ENCODE results near the gene LPXN. TPM values are rescaled to one million over a fixed set of nuclear protein-coding genes. Genes with fewer than 3 reads are reported as not detected.

Gene LPXN
- total RNA-seq, 2 donors from 2014 or later: 2.8 to 5.5 TPM

DNA sequence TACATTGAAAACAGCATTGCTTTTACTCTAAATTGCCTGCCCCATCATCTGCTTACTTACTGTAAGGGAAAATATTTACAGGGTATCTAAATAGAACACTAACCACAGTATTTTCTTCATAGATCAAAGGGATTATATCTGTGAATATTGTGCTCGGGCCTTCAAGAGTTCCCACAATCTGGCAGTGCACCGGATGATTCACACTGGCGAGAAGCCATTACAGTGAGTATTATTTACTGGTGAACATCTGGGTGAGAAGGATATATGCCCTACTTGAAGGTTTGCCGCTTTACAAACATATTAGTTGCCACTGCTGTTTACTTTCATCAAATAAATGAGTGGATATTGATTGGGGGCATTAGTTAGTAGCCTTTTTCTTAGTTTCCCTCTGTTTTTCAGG, 40.9 kb upstream of the LPXN start:
- no peaks in the 10 kb centered on the region for H3K9me3 ChIP-seq
- H3K27me3 ChIP-seq: no peaks in the 10 kb centered on the region
- TF ChIP-seq, protein P1, sequence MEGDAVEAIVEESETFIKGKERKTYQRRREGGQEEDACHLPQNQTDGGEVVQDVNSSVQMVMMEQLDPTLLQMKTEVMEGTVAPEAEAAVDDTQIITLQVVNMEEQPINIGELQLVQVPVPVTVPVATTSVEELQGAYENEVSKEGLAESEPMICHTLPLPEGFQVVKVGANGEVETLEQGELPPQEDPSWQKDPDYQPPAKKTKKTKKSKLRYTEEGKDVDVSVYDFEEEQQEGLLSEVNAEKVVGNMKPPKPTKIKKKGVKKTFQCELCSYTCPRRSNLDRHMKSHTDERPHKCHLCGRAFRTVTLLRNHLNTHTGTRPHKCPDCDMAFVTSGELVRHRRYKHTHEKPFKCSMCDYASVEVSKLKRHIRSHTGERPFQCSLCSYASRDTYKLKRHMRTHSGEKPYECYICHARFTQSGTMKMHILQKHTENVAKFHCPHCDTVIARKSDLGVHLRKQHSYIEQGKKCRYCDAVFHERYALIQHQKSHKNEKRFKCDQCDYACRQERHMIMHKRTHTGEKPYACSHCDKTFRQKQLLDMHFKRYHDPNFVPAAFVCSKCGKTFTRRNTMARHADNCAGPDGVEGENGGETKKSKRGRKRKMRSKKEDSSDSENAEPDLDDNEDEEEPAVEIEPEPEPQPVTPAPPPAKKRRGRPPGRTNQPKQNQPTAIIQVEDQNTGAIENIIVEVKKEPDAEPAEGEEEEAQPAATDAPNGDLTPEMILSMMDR (IDR thresholded peaks at IDR 0.05): no peak
- peak; percentile 66 for DNase-seq (ENCODE audit: low spot score)
- H3K4me1 ChIP-seq: peaks cover 0 to 32% of the 10 kb centered on the region in 2 donors
- peaks cover 79% of the 10 kb centered on the region for H3K36me3 ChIP-seq
- H3K4me3 ChIP-seq: no peak overlapping the region
- no peak overlapping the region for H3K27ac ChIP-seq

DNA sequence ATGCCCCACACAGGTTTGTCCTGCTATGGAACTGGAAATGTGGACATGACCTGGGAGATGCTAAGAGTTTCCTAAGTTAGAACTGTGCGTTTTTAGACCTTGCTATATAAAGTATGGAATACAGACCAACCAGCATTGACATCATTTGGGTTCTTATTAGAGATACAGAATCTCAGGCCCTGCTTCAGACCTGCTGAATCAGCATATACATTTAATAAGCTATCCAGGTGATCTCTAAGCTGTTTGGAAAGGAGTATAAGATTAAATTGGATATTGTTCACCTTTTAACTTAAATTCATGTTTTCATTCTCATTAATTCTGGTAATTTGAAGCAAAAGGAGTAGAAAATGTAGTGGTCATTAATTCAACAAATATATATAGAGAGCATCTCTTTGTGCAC, 39.9 kb upstream of the LPXN start:
- H3K27ac ChIP-seq: no peak overlapping the region
- H3K4me3 ChIP-seq: no peak overlapping the region
- no peaks in the 10 kb centered on the region for H3K27me3 ChIP-seq
- H3K4me1 ChIP-seq: peaks cover 0 to 32% of the 10 kb centered on the region in 2 donors
- H3K9me3 ChIP-seq: no peaks in the 10 kb centered on the region
- peaks cover 84% of the 10 kb centered on the region for H3K36me3 ChIP-seq
- no peak for DNase-seq (ENCODE audit: low spot score)
- TF ChIP-seq, protein P1 (IDR thresholded peaks at IDR 0.05): no peak

DNA sequence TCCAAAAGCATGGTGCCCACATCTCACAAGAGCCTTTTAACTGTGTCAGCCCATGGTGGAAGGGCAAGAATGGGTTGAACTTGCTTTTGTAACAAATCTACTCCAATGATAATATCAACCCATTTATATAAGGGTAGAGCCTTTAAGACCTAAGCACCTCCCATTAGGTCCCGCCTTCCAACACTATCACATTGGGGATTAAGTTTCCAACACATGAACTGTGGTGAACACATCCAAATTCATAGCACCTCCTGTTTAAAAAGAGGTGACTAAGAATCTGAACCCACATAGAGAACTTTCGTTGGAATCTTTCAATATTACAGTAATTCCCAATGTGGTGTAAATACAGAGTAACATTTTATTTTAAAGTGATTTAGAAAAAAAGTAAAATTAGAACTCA, 37.6 kb upstream of the LPXN start:
- peaks cover 0 to 25% of the 10 kb centered on the region in 2 donors for H3K4me1 ChIP-seq
- H3K27me3 ChIP-seq: no peaks in the 10 kb centered on the region
- TF ChIP-seq, protein P1 (IDR thresholded peaks at IDR 0.05): no peak
- H3K4me3 ChIP-seq: no peak overlapping the region
- DNase-seq (ENCODE audit: low spot score): no peak
- no peaks in the 10 kb centered on the region for H3K9me3 ChIP-seq
- no peak overlapping the region for H3K27ac ChIP-seq
- peaks cover 79% of the 10 kb centered on the region for H3K36me3 ChIP-seq

DNA sequence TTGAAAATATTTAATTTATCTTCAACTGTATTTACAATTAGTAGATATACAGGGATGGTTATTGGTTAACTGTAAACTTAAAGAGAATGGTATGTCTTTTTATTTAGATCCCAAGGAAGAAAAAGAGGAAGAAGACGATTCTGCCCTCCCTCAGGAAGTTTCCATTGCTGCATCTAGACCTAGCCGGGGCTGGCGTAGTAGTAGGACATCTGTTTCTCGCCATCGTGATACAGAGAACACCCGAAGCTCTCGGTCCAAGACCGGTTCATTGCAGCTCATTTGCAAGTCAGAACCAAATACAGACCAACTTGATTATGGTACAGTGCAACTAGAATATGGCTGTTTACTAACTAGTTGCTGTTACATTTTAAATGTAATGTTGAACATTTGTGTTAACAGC, 34.1 kb upstream of the LPXN start:
- Histone ChIP-seq H3K4me3 (no peak overlapping the region), H3K4me1 (peaks cover 0 to 8% of the 10 kb centered on the region in 2 donors), H3K36me3 (peaks cover 49% of the 10 kb centered on the region), H3K9me3 (no peaks in the 10 kb centered on the region), H3K27ac (no peak overlapping the region), H3K27me3 (no peaks in the 10 kb centered on the region)
- DNase-seq (ENCODE audit: low spot score): no peak
- TF ChIP-seq, protein P1 (IDR thresholded peaks at IDR 0.05): no peak

DNA sequence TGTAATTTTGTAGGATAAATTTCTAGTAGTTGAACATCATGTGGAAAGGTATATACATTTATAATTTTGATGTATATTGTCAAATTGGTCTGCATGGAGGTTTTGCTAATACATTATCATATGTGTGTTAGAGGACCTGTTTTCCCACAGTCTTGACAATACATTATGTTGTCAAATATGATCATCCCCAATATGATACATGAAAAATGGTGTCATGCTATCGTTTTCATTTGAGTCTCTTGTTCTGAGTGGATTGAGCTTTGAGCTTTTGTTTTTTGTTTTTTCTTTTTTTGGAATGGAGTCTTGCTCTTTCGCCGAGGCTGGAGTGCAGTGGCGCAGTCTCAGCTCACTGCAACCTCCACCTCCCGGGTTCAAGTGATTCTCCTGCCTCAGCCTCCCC, 32.7 kb upstream of the LPXN start:
- Histone ChIP-seq H3K4me3 (no peak overlapping the region), H3K27me3 (no peaks in the 10 kb centered on the region), H3K9me3 (no peaks in the 10 kb centered on the region), H3K4me1 (peaks cover 0 to 8% of the 10 kb centered on the region in 2 donors), H3K27ac (no peak overlapping the region), H3K36me3 (peaks cover 35% of the 10 kb centered on the region)
- TF ChIP-seq, protein P1 (IDR thresholded peaks at IDR 0.05): no peak
- DNase-seq (ENCODE audit: low spot score): no peak
